Rectal smooth muscle tissue (tissue), 1 donor: ENCODE results near the gene PHF23.

Source experiments
- H3K27ac ChIP-seq: one replicate; pipeline ENCODE4 v1.7.0; 2013; ENCODE audit warnings: low read depth, low read length, inconsistent platforms
- H3K27me3 ChIP-seq: one replicate; pipeline ENCODE4 v1.7.0; 2013; ENCODE audit warnings: low read length; ENCODE audit not compliant: control insufficient read depth, insufficient read depth
- H3K36me3 ChIP-seq: one replicate; pipeline ENCODE4 v1.7.0; 2013; ENCODE audit warnings: low read length; ENCODE audit not compliant: control insufficient read depth, insufficient read depth
- H3K4me1 ChIP-seq: one replicate; pipeline ENCODE4 v1.7.0; 2013; ENCODE audit warnings: low read length; ENCODE audit not compliant: control insufficient read depth, insufficient read depth
- H3K4me3 ChIP-seq: one replicate; pipeline ENCODE4 v1.7.0; 2013; ENCODE audit warnings: low read length
- H3K9ac ChIP-seq: one replicate; pipeline ENCODE4 v1.7.0; 2013; ENCODE audit warnings: low read length

Gene PHF23

DNA sequence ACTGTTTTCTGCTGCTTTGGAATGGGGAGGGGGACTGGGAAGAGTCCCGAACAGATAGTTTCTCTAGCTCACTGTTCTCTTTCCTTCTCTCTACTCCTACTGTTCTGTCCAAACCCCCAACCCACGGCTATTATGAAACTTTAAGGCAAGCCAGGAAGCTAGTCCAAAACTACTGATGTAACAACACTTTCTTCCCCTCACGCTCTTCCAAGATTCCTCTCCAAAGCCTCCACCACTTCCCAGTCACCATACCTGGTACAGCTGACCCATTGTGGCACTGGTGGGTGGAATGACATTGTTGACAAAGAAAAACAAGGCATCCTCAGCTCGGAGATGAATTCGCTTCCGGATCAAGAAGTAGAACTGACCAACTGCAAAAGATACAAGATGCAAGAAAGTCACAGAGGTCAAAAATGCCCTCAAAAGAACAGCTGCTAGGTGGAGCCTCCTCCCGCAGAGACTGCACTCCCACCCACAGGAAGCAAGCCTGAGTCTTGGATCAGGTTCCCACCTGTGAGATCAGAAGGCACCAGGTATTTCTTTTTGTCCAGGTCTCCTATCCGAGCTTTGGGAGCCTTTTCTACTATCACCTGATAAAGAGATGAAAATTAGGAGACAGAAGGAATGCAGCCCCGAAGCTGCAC lies 2.0 kb upstream of the PHF23 start:
- H3K27ac ChIP-seq, result peak overlapping the region; percentile 98
- H3K27me3 ChIP-seq, result no peaks in the 10 kb centered on the region
- H3K4me1 ChIP-seq, result peaks cover 18% of the 10 kb centered on the region
- peak overlapping the region; percentile 84 for H3K4me3 ChIP-seq
- H3K9ac ChIP-seq, result peak overlapping the region; percentile 13
- H3K36me3 ChIP-seq, result peaks cover 17% of the 10 kb centered on the region

DNA sequence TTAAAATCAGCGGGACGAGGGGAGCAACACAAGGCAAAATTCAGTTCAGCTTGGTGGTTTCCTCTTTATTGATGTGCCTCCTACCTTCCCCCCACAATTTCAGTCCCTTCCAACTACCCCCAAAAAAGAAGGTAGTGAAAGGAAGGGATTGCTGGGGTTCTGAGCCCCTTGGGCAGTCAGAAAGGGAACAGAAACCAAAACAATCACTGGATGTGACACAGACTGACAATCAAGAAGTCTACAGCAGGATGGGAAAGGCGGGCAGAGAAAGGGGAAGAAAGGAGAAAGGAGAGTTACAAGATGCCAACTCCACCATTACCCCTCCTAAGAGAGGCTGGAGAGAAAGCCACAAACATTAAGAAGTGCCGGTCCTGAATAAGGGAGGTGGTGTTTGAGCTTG lies 1.1 kb upstream of the PHF23 start:
- Histone ChIP-seq H3K36me3 (peaks cover 18% of the 10 kb centered on the region), H3K9ac (no peak overlapping the region), H3K27ac (no peak overlapping the region), H3K4me1 (peaks cover 18% of the 10 kb centered on the region), H3K27me3 (no peaks in the 10 kb centered on the region), H3K4me3 (no peak overlapping the region)

DNA sequence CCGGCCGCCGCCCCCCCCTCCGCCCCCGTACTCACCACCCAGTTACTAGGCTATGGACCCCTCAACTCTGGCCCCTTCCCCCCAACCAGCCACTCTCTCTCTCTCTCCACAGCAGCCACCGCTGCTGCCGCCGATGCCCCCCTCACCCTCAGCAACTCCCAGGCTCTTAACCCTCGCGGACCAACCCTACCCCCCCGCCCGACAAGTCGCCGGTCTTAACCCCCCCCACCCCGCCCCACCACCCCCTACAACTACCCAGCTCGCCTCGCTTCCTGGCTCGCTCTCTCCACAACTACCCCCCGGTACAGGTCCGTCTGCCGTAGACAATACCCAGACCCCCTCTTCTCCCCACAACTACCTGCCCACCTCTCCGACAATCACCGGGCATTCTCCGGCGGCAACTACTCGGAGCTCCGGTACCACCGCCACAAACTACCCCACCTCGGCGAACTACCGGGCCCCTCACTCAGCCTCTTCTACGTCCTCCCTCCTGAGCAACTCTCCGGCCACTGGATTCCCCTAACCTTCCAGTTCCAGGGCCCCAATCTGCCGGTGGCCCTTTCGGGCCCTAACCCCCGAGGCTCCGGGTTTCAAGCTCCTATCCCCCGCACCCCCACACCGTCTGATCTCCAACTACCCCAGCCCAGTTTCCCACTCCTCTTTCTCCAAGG lies 702 bp downstream of the PHF23 start:
- Histone ChIP-seq H3K4me1 (peaks cover 18% of the 10 kb centered on the region), H3K9ac (peak overlapping the region; percentile 81), H3K36me3 (peaks cover 14% of the 10 kb centered on the region), H3K27ac (peak overlapping the region; percentile 90), H3K4me3 (peak overlapping the region; percentile 87), H3K27me3 (no peaks in the 10 kb centered on the region)

DNA sequence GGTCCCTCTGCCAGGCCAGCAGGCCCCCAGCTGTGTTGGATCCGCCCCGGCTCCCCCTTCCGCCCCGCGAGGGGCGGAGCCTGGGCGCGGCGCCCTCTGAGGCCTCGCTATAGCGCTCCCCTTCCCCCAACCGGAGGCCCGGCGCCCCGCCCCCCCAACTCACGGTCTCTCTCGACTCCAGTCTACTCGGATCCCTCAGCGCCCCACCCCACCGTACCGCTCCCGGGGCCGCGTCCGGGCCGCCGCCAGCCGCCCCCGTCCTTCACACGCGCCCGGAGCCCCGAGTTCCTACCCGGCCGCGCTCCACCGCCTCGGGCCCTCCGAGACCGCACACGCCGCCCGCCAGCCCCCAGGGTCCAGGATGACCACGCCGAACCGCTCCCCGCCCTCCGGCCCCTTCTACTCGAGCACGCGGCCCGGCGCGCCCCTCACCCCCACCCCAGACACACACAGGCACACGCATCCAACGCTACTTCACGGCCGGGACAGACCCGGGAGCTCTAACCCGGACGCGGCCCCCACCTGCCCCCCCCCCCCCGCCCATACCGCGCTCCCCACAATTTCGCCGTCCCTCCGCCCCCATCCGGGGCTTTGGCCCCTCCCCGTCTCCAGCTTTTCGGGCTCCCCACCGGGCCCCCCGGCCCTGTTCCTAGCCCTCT lies 1.4 kb downstream of the PHF23 start:
- Histone ChIP-seq H3K4me3 (peak overlapping the region; percentile 87), H3K9ac (peak overlapping the region; percentile 47), H3K27me3 (no peaks in the 10 kb centered on the region), H3K27ac (peak overlapping the region; percentile 87), H3K36me3 (peaks cover 14% of the 10 kb centered on the region), H3K4me1 (peaks cover 20% of the 10 kb centered on the region)

DNA sequence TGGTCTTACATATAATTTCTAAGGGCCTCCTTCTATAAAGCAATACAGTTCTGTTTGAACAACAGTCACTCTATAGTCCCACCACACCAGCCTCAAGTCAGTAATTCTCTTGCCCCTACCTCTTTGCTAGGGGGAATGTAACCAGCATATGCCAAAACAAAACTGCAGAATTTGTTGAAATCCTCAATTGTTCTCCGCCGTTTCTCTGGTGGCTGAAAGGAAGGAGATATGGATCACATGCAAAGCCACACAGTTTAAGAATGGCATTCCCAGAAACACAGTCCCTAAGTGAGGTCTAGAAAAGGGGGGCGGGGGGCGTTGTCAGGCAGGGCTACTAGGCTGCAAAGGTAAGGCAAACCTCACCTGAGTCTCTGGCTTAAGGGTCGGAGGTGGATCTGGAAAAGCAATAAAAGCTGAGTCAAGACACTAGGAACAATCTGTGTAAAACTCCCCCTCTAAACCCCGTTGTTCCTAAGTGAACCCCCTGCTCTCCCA lies 1.9 kb downstream of the PHF23 start:
- Histone ChIP-seq H3K27me3 (no peaks in the 10 kb centered on the region), H3K9ac (peak overlapping the region; percentile 10), H3K4me1 (peaks cover 20% of the 10 kb centered on the region), H3K4me3 (peak overlapping the region; percentile 54), H3K36me3 (peaks cover 14% of the 10 kb centered on the region), H3K27ac (peak overlapping the region; percentile 87)

DNA sequence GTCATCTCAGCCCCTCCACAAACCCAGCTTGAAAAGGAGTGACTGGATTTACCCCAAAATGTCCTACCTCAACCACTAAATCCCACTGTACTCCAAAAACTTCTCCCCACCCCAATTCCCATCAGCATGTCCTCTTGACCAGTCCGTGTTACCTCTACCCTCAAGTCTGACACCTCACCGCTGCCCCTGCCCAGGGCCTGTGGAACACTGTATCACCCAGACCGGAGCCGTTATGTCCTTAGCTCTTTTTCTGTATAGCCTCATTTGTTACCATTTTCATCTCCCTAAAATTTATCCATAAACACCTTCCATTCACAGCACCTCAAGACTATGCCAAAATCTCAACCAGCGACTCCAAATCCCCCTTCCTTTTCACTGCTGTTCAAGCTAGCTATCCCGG lies 2.4 kb downstream of the PHF23 start:
- Histone ChIP-seq H3K27ac (peak overlapping the region; percentile 87), H3K27me3 (no peaks in the 10 kb centered on the region), H3K4me3 (no peak overlapping the region), H3K36me3 (peaks cover 14% of the 10 kb centered on the region), H3K9ac (no peak overlapping the region), H3K4me1 (peaks cover 20% of the 10 kb centered on the region)

DNA sequence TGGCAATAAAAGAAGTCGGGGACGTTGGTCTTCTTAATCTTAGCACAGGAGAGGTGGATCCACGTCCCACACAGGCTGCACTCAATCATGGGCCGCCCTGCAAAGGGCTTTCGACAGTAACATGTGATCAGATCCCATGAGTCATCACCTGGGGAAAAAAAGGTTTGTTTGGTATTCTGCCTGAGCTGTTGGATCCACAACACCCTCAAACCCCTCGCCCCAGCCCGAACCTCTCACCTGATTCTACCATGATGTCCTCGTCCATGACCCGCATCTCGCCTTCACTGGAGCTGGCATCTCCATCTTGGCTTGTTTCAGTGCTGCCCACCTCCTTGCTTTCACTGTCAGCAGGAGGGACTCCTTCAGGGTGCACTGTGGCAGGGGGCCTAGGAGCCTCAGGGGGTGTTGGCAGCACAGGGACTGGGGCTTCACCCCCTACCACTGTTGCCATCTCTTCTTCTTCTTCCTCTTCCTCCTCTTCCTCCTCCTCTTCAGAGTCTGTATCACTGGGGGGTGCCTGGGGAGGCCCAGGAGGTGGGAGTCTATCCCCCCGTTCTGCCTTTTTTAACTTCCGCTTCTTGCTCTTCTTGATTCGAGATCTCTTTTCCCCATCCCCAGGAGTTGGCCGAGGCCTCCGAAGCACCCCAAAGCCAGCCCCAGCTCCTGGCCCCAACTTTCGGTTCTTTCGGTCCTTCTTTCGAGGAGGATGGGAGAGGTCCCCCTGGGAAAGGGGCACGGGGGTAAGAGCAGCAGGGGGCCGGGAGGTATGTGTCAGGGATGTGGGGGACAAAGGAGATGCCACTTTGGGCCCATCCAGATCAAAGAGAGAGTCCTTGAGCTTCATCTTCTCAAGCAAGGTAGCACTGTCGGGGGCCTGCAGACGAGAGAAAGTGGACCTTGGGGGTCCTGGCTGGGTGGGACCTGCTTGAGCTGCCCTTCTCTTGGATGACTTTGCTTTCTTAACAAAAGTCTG lies 3.3 kb downstream of the PHF23 start:
- H3K27ac ChIP-seq, result no peak overlapping the region
- H3K4me3 ChIP-seq, result no peak overlapping the region
- H3K4me1 ChIP-seq, result peaks cover 15% of the 10 kb centered on the region
- H3K9ac ChIP-seq, result no peak overlapping the region
- no peaks in the 10 kb centered on the region for H3K27me3 ChIP-seq
- H3K36me3 ChIP-seq, result peaks cover 11% of the 10 kb centered on the region

DNA sequence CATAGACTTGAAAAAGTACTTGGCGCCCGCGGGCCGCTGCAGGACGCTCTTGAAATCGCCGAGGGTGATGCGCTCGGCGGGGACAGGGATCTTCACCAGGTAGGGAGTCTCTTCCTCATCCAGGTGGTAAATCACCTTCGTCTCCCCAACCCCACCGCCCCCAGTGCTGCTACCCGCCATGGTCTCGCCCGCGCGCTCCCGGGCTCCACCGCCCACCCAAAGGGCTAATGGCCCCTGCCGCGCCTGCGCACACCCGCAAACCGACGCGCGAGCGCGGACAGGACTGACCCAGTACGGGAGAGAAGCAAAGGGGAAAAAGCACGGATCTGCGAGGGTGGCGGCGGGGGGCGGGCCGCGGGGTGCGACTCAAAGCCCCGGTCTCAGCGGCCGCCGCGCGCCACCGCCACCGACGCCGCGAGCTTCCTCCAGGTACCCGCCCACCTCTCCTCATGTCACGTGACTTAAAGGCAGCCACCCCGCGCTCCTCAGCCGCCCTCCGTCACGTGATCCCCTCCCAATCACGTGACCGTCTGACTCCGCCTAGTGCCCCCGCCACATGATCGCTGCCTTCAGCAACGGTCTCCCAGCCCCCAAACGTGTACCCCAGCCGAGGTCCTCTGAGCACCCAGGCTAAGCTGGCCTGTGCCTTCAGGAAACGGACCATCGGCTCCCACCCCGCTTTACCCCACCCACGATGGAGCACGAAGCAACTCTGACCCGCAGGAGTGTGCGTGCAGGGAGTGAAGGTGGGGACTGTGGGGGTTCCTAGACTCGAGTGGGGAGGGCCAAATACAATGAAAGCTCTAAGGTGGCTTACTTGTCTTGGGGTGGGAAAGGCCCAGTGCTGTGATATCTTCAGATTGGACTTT lies 4.9 kb downstream of the PHF23 start, which contains the start of gene DVL2:
Gene DVL2 (minus strand): TSS at position 435 of the 869 bp plus-strand sequence. CDS start 255 bp downstream, at position 180.
- peak within 1 kb of the TSS; percentile 73 for H3K4me3 ChIP-seq
- peaks cover 9% of the 10 kb centered on the region for H3K4me1 ChIP-seq
- peak within 1 kb of the TSS; percentile 59 for H3K9ac ChIP-seq
- no peaks in the 10 kb centered on the region for H3K27me3 ChIP-seq
- H3K36me3 ChIP-seq, result peaks cover 17% of the 10 kb centered on the region
- H3K27ac ChIP-seq, result peak within 1 kb of the TSS; percentile 80

DNA sequence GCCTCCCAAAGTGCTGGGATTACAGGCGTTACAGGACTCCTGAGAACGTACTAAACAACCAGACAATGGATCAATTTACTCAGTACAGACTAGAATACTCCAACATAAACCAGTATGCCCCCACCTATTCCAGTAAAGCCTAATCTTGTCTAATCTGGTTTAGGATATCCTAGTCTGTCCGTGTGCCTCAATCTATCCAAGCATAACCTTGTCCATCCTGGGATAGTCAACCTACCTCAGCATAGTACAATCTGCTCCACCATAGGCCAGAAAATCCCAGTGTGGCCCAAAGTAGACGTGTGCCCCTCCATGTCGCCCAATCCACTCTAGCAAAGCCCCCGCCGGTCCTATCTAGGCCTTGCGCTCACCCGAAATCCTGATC lies 5.6 kb downstream of the PHF23 start:
- Histone ChIP-seq H3K36me3 (peaks cover 23% of the 10 kb centered on the region), H3K9ac (peak overlapping the region; percentile 59), H3K27ac (peak overlapping the region; percentile 80), H3K4me1 (peaks cover 9% of the 10 kb centered on the region), H3K4me3 (peak overlapping the region; percentile 73), H3K27me3 (no peaks in the 10 kb centered on the region)

DNA sequence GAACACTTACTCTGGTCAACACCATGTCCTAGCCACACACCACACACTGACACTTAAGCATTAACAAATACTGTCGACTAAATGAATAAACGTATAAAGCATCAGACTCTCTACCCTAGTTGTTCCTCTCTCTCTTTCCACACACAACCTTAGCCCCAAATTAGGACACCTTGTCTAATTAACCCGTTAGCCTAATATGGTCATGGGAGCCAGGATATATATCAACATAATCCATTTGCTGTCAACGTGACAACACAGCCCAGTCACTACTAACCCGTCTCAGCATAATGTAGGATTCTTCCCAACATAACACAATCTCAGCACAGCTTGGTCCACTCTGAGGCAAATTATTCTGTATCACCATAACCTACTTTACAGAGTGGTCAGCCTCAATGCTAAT lies 7.1 kb downstream of the PHF23 start:
- Histone ChIP-seq H3K4me1 (peaks cover 5% of the 10 kb centered on the region), H3K9ac (no peak overlapping the region), H3K4me3 (no peak overlapping the region), H3K36me3 (peaks cover 33% of the 10 kb centered on the region), H3K27me3 (no peaks in the 10 kb centered on the region), H3K27ac (no peak overlapping the region)

DNA sequence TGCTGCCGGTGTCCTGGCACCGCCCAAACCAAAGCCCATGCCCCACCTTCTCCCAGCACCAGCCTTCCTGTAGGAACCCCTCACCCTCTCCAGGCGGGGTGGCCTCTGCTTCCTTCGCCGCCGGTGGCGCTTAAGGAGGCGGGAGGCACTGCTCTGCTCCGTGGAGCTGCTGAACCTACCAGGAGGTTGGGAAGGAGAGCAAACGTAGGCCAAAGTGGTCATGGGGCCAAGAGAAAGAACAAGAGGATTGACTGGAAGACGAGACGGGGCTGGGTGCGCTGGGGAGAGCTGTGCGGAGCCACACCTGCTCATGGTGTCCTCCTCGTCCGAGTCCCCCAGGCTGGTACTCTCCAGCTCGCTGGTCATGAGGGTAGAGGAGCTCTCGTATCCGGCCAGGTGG lies 9.8 kb downstream of the PHF23 start:
- peaks cover 39% of the 10 kb centered on the region for H3K36me3 ChIP-seq

More for the DNA sequence above, 9.8 kb downstream of the PHF23 start:
- no peak overlapping the region for H3K27ac ChIP-seq
- H3K4me3 ChIP-seq, result no peak overlapping the region
- no peak overlapping the region for H3K9ac ChIP-seq
- no peaks in the 10 kb centered on the region for H3K27me3 ChIP-seq
- H3K4me1 ChIP-seq, result peaks cover 2% of the 10 kb centered on the region
